GM21381 (cell line): ENCODE data around the gene PPP2R5C.
"Not testable (repeated sequence)": the region's sequence is repeated elsewhere in the genome, so short reads cannot be mapped to it uniquely, and the experiment has no call there.

Source experiments
- ATAC-seq: cut with Tn5 transposase; IDR thresholded peaks from one replicate; pipeline ENCODE4 v1.9.1; 2021; ENCODE audit warnings: mild to moderate bottlenecking, moderate library complexity; ENCODE audit not compliant: unreplicated experiment

PPP2R5C gene

GRCh38 chr14:101726954-101727302, 34.6 kb upstream of the PPP2R5C start:
- ATAC-seq = no peak

GRCh38 chr14:101727611-101728366, 33.7 kb upstream of the PPP2R5C start:
- no peak for ATAC-seq

DNA sequence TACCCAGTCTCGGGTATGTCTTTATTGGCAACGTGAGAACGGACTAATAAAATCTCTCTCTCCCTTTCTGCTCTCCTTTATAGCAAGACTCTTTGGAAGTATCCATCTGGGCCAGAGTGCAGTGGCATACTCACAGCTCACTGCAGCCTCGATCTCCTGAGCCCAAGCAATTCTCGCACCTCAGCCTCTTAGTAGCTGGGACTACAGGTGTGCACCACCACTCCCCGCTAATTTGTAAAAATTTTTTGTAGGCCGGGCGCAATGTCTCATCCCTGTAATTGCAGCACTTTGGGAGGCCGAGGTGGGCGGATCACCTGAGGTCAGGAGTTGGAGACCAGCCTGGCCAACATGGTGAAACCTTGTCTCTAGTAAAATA, 33.2 kb upstream of the PPP2R5C start:
- no peak for ATAC-seq

GRCh38 chr14:101729382-101729781, 32.1 kb upstream of the PPP2R5C start:
- ATAC-seq = no peak

DNA sequence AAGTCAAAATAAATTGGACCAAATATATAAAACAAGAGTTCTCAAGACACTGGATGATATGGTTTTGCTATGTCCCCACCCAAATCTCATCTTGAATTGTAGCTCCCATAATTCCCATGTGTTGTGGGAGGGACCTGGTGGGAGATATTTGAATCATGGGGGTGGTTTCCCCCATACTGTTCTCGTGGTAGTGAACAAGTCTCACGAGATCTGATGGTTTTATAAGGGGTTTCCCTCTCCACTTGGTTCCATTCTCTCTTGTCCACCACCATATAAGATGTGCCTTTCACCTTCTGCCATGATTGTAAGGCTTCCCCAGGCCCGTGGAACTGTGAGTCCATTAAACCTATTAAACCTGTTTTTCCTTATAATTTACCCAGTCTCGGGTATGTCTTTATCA, 31.4 kb upstream of the PPP2R5C start:
- not testable (repeated sequence) for ATAC-seq

DNA sequence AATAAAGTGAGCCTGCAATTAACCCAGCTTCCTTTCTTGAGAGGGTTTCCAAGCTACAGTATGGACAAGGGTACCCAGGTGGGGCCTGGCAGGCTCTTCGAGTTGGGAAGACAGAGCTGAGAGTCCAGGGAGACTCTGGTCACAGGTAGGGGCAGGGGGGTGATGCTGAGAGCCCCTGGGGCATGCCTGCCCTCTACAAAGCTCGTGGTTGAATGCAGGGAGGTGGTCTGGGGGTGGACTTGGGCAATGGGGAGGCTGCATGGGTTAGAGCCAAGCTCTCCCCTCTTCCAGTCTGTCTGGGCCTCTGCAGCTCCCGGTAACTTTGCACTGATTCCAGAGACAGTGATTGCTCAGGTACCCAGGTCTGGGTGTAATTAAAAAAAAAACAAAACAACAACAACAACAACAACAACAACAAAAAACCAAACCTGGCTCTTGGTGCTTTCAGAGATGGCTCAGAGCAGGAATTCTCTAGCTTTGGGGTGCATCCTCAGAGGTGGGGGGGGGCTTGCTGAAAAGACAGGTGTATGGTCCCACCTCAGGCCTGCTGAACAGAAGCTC, 30.8 kb upstream of the PPP2R5C start:
- ATAC-seq = no peak

GRCh38 chr14:101731187-101732080, 30.1 kb upstream of the PPP2R5C start:
- peak; percentile 82 for ATAC-seq

- no peak for ATAC-seq
Measured at GRCh38 chr14:101732118-101732517, 29.4 kb upstream of the PPP2R5C start.

DNA sequence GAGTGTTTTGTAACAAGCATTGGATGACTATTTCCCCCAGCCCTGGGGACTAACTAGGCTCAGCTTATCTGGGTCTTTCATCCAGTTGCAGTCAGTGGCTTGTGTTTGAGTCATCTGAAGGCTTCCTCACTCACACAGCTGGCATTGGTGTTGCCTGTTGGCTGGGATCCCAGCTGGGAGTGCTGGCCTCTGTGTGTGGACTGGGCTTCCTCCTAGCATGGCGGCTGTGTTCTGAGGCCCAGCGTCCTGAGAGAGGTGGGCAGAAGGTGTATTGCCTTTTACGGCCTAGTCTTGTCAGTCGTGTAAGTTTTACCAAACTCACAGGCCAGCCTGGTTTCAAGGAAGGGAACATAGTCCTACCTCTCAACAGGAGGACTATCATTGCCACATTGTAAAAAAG, 28.3 kb upstream of the PPP2R5C start:
- ATAC-seq = no peak

GRCh38 chr14:101734246-101734847, 27.2 kb upstream of the PPP2R5C start:
- no peak for ATAC-seq

- ATAC-seq = no peak
Measured at GRCh38 chr14:101735453-101735852, 26.1 kb upstream of the PPP2R5C start.

- no peak for ATAC-seq
Measured at GRCh38 chr14:101736071-101736470, 25.4 kb upstream of the PPP2R5C start.

GRCh38 chr14:101736585-101736984, 24.9 kb upstream of the PPP2R5C start:
- no peak for ATAC-seq

GRCh38 chr14:101737414-101738339, 23.8 kb upstream of the PPP2R5C start:
- no peak for ATAC-seq

DNA sequence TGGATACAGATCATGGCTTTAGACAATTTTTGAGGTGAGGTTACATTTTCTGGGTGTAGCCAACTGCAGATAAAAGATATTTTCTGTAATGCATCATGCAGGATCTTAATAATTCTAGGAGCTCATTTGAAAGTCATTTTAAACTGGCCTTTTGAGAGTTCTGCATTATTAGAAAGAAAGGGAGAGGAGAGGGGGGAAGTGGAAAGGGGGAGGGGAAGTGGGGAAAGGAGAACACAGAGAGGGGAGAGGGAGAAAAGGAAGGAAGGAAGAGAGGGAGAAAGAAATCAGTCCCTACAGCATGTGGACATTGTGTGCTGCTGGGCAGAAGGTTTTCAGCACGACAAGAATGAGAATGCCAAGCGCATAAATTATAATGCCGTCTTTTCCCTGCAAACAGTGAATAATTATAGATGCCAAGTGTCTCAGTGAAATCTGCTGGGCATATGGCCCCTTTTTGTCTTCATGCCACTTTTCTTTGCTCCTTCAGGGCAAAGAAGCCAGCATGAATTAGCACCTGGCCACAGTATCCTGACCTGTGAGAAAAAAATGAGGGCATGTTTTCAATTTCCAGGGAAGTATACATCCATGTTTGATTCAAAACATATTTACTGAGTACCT, 22.7 kb upstream of the PPP2R5C start:
- no peak for ATAC-seq

DNA sequence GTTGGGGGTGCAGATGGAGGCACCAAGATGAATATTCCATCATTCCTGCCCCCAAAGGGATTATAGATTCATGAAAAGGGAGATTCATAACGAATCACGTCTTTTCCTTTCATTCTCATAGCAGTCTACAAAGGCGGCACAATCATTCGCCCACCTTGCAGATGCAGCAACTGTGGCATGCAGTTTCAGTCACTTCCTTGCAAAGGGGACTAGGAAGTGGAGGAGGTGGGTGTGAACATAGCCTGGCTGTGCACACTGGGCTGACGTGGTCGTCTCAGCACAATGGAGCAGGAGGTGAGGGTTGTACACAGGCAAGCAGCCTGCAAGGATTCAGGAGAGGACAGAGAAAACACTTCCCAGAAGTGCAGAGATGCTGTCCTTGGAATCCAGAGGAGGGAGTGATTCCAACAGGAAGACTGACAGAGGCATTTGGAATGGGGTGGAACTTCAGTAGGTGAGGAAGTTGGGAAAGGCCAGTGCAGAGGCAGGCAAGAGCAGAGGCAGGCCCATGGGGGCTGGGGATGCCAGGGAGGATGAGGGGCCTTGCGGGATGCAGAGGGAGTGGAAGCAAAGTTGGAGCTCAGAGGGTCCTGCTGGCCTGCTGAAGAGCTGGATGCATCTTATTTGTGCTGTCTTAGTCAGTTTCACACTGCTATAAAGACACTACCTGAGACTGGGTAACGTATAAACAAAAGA, 21.9 kb upstream of the PPP2R5C start:
- ATAC-seq = no peak

- no peak for ATAC-seq
Measured at GRCh38 chr14:101740981-101741380, 20.5 kb upstream of the PPP2R5C start.

DNA sequence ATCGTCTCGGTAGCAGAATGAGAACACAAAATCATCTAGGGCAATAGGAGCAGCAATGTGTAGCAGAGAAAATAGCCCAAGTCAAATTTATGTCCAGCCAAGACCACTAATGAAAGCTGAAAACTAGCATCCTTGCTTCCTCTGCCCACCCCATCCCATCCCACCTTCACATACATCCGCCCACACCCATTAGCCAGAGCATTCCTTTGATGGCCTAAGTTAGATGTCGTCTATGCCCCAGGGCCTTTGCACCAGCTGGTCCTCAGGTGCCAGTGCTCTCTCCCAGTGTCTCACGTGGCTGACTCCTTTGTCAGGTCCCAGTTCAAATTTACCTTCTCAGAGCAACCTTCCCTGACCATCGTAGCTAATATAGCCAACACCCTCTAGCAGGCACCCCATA, 17.8 kb upstream of the PPP2R5C start:
- ATAC-seq = no peak

DNA sequence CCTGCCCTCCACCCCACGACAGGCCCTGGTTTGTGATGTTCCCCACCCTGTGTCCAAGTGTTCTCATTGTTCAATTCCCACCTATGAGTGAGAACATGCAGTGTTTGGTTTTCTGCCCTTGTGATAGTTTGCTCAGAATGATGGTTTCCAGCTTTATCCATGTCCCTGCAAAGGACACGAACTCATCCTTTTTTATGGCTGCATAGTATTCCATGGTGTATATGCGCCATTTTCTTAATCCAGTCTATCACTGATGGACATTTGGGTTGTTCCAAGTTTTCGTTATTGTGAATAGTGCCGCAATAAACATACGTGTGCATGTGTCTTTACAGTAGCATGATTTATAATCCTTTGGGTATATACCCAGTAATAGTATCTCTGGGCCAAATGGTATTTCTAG, 17.1 kb upstream of the PPP2R5C start:
- ATAC-seq = not testable (repeated sequence)
